ENCODE measurements around the gene MFSD11.

- TF ChIP-seq CTCF (IDR thresholded peaks at IDR 0.05): no peak
- TF ChIP-seq POLR2A (IDR thresholded peaks at IDR 0.05): no peak
Observed at GRCh38 chr17:76714336-76714735, 23.6 kb upstream of the MFSD11 start.

Measured in upper lobe of left lung (tissue), 4 donors.